Hindlimb muscle (tissue), 1 donor: Measurements from ENCODE around the gene ILF2. TPM values are rescaled to one million over a fixed set of nuclear protein-coding genes. Genes with fewer than 3 reads are reported as not detected.

Source experiments
- DNase-seq: peaks from one replicate; pipeline ENCODE4 v3.0.0-alpha.2; 2013
- polyA plus RNA-seq: library from polyadenylated mRNA; unstranded; fragments of 120-200 nt; gene quantifications from one replicate; pipeline ENCODE4 v1.2.1, GENCODE V29; 2013; ENCODE audit not compliant: insufficient read length

Gene ILF2
- polyA plus RNA-seq, 1 donor = 139 TPM

DNA sequence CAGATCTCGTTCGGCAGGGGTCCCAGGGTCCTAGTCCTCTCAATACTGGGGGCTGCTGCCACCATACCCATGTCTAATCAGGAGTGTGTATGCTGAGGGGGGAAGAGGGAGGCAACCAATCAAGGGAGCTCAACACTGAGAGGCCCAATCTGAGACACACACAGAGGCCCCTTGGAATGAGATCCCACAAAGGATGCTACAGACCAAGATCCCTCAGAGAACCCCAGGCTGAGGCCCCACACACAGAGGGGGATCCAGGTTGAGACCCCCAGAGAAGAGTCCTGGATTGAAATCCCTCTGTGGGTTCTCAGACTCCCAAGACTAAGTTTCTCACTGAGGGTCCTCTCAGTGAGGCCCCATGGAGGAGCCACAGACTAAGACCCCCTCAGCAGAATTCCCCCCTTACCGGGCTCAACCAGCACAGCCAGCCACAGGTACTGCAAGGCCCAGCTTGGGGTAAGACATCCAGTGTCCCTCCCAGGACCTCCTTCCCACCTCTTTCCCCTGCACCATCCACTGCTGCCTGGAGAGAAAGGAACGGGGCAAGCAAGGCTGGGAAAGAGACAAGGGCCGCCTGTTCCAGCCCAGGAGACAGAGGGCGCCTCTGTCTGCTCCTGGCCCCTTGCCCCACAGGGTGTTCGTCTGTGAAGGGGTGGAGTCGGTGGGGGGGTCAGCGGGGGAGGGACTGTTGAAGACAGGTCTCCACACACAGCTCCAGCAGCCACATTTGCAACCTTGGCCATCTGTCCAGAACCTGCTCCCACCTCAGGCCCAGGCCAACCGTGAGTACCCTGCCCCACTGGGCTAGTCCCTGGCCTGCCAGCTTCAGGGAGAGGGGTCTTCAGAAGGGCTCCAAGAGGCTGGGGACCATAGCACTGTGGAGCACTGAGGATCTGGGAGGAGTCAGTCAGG, 42.8 kb downstream of the ILF2 start, which contains the start of gene S100A1:
S100A1 (plus strand) TSS at position 720 of the 912 bp plus-strand sequence. CDS start 2,088 bp downstream, outside the sequence.
- DNase-seq = no peak

- peak; percentile 77 for DNase-seq
These were observed 43.7 kb downstream of the ILF2 start, which contains the start of gene S100A13 for GRCh38 chr1:153626904-153627714. S100A13 (minus strand) TSS chr1:153627505; CDS start chr1:153626472, 1,033 bp downstream.

DNA sequence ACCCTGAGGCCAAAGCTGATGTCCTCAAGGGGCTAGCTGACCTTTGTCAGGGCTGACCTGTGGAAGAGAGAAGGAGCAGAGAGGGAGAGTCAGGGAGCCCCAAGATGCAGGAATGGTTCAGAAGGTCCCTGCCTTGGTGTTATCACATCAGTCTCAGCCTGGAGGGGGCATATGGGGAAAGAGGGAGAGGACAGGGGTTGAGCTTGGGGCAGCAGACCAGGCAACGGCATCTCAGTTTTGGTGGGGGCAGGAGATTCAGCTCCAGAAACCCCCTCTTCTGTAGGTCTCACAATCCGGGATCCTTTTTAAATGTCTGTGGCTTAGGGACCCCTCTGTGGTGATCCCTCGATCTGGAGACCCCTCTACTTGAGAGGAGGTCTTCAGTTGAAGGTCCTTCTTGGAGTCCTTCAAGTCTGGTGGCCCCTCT, 44.3 kb downstream of the ILF2 start:
- DNase-seq = no peak

DNA sequence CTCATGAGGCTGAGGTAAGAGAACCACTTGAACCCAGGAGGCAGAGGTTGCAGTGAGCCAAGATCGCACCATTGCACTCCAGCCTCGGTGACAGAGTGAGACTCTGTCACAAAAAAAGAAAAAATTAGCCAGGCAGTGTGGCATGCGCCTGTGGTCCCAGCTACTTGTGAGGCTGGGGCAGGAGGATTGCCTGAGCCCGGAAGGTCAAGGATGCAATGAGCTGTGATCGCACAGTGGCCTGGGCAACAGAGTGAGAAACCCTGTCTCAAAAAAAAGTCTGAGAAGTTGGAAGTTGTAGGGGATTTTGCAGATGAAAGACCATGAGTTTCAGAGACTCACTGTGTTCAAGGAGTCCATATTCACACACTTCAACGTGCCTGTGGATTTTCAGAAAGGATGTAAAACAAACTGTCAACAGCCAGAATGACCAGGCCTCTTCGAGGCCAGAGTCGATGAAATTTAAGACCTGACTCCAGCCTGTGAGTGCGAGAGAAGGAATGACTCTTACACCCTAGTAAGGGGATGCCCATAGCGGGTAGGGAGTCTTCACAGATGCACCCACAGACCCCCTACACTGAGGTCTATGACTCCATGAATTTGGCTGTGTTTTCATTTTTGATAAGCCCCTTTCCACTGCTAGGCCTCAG, 45.7 kb downstream of the ILF2 start:
- DNase-seq = no peak

DNA sequence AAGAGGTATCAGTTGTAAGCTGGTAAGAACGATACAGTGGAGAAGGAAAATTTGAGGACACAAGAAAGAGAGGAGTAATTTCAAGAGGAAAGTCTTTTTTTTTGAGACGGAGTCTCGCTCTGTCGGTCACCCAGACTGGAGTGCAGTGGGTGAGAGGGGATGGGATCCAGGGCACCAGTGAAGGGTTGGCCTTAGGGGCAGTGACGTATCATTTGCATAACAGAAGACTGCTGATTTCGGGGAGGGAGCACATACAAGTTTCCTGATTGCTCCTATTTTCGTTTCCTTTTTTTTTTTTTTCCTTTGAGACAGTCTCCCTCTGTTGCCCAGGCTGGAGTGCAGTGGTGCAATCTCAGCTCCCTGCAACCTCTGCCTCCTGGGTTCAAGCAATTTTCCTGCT, 47.7 kb downstream of the ILF2 start:
- no peak for DNase-seq

DNA sequence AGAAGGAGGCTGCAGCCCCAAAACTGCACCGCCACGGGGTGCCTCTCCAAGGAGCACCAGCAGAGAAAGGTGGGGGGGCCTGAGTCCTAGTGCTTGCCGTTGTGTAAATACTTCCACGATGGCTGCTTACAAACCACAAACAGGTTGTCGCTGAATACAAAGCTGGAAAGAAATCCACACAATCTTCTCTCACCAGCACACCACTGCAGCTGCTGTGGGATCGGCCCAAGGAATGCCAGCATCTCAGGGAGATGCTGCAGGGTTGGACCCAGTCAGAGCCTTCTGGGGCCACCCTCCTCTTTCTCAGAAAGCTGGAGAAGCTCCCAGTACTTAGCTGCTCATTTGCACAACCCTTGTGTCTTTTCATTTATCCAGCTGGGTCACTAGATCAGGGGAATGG, 51.6 kb downstream of the ILF2 start:
- no peak for DNase-seq

GRCh38 chr1:153617663-153618062, 53.1 kb downstream of the ILF2 start:
- no peak for DNase-seq

- no peak for DNase-seq
These were observed 53.9 kb downstream of the ILF2 start for GRCh38 chr1:153616917-153617311.

- no peak for DNase-seq
These were observed 54.5 kb downstream of the ILF2 start, which contains the start of gene S100A14 for GRCh38 chr1:153616144-153616916. S100A14 (minus strand) TSS chr1:153616325; CDS start chr1:153615858, 467 bp downstream.

DNA sequence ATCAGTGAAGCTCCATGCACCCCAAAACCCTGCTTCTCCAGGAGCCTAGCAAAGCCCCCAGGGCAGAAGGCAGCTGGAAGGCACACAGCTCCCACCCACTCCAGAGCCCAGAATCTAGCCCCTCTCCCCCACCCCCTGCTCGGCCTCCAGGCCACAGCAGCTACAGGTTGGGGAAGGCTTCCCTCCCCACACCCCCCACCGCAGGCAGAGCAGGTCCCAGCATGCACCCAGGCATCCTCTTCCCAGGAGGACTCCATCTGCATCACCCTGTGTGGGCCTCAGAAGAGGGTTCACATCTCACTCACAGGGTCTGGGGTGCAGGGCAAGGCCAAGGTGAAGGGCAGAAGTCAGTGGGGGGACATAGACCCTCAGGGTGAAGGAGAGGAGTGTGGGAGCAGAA, 55.4 kb downstream of the ILF2 start:
- no peak for DNase-seq

DNA sequence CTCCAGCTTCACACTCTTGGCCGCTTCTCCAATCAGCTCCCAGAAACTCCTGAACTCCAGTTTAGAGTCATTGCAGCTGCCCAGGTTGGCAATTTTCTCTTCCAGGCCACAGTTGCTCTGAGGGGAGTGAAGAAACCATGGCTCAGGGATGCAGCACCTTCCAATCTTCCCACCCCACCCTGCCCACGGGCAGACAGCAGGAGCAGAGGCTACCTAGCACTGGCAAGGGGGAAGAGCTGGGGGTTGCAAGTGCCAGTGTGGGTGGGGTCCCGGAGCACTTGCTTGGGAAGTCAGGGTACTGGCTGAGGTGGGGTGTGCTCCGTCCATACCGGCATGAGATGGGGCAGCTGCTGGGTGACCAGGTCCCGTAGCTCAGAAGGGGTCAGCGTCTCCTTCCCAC, 55.9 kb downstream of the ILF2 start:
- DNase-seq = no peak

DNA sequence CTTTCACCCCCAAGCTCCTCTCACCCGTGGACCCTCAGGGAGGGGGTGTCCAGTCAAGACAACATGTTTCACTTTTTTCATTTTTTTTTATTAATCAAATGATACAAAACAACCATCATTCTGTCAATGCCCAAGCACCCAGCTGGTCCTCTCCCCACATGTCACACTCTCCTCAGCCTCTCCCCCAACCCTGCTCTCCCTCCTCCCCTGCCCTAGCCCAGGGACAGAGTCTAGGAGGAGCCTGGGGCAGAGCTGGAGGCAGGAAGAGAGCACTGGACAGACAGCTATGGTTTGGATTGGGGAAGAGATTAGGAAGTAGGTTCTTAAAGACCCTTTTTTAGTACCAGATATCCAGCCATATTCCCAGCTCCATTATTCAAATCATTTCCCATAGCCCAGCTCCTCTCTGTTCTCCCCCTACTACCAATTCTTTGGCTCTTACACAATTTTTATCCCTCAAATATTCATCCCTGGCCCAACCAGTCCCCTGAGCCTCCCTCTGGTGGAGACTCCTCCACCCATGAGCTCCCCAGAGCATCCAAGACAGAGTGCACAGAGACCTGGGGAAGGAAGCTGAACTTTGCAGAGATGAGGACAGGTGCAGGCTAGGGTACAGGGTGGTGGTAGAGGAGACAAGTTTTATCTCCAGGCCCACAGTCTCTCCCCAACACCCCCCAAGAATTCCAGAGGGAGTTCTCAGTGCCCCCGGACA, 56.4 kb downstream of the ILF2 start:
- no peak for DNase-seq

DNA sequence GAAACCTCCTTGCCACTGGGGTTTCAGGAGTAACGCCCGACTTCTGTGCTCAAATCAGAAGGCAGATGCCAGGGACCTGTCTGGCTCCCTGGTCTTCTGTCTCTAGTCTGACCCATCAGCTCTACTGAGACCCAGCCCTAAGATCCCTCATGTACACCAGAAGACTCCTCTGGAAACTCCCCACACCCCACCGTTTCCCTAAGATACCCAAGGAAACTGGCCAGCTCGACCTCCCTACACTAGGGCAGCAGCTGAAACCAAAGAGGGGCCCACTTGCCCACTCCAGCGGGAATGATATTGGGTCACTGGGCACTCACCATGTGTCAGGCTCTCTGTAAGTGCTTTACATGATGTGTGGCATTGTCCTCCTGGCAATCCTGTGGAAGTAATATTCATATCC, 57.4 kb downstream of the ILF2 start:
- DNase-seq = no peak

DNA sequence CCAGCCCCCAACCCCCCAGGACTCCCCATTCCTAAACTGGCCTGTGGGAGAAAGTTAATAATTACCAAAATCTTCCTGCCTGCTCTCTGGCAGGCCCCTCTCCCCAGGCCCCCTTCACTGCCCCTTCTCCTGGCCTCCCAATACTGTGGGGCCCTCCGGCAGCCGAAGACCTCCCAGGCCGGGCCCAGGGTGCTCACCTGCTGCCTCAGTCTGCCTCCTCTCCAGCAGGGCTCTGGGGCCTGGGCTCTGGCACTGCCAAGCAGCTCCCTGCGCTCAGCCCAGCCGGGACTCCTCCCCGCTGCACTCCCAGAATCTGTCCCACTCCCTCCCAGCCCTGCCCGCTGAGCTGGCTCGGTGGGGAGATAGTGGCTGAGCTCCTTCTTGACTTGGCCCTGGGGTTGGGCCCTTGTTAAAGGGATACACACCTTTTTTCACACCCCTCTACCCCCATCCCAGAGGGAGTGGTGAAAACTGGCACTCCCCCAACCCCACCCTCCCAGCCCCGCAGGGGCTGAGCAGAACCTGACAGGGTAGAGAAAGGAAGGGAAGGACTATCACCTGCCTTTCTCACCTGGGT, 58.0 kb downstream of the ILF2 start, which contains the start of gene S100A16:
S100A16 (minus strand) TSS at position 383 of the 577 bp plus-strand sequence. CDS start 4,986 bp downstream, outside the sequence.
- DNase-seq = peak; percentile 67

DNA sequence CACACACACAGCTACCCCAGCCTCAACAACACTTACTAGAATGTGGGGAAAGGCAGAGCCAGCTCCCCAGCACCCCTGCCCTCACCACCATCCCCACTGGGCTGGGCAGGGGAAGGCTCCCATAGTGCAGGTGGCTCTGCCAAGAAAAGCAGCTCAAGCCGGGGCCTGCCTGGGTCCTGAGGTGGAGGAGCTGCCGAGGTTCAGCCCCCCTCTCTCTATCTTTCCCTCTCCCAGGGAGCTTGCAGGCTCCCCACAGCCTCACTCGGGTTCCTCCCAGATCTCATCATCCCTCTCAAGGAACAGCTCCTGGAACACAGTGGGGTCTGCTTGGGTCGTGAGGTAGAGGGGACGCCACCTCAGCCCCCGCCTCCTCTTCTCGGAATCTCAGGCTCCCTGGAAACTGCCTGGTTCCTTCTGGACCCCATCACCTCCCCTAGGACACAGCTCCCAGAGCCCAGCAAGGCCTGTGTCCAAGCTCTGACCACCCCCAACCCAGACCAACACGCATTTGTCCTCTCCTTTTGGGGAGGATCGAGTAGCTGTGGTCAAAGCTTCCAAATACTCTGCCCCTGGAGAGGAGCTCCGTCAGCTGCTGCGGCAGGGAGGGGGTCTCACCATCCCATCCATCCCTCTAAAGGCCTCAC, 58.6 kb downstream of the ILF2 start:
- DNase-seq = no peak

Other genes with a start within 250 kb of the ILF2 start
- not detected for gene S100A7, start 210.3 kb downstream of the ILF2 start, polyA plus RNA-seq
- gene S100A6, start 135.0 kb downstream of the ILF2 start, polyA plus RNA-seq = 187 TPM
- gene S100A5, start 130.1 kb downstream of the ILF2 start, polyA plus RNA-seq = not detected
- 193 TPM for gene S100A4, start 125.2 kb downstream of the ILF2 start, polyA plus RNA-seq
- 1.2 TPM for gene S100A3, start 121.7 kb downstream of the ILF2 start, polyA plus RNA-seq
- gene S100A2, start 105.1 kb downstream of the ILF2 start, polyA plus RNA-seq = 2.2 TPM
- 54.7 TPM for gene S100A16, start 57.9 kb downstream of the ILF2 start, polyA plus RNA-seq
- 1.1 TPM for gene S100A14, start 54.7 kb downstream of the ILF2 start, polyA plus RNA-seq
- gene S100A13, start 43.5 kb downstream of the ILF2 start, polyA plus RNA-seq = 58.5 TPM
- gene S100A1, start 42.6 kb downstream of the ILF2 start, polyA plus RNA-seq = 11.6 TPM
- 100 TPM for gene CHTOP, start 36.9 kb downstream of the ILF2 start, polyA plus RNA-seq
- gene SNAPIN, start 12.3 kb downstream of the ILF2 start, polyA plus RNA-seq = 54.5 TPM
- gene NPR1, start 7.7 kb upstream of the ILF2 start, polyA plus RNA-seq = 17.2 TPM
- gene INTS3, start 57.1 kb upstream of the ILF2 start, polyA plus RNA-seq = 45.5 TPM
- 23.7 TPM for gene SLC27A3, start 104.4 kb upstream of the ILF2 start, polyA plus RNA-seq